CD14-positive monocyte (primary cell): ENCODE measurements around the gene MPST. TPM values are rescaled to one million over a fixed set of nuclear protein-coding genes. Genes with fewer than 3 reads are reported as not detected.

ENCODE experiments used
- DNase-seq, 3 donors: peaks; one replicate each; pipeline ENCODE4 v3.0.0-alpha.2; 2011 to 2022
- H2AFZ ChIP-seq: 2 replicates; pipeline ENCODE4 v1.6.0; 2012; ENCODE audit warnings: mild to moderate bottlenecking, low read depth, low read length, inconsistent platforms; ENCODE audit not compliant: insufficient read depth, poor library complexity, severe bottlenecking
- H3K27ac ChIP-seq, 2 donors: 1 replicate in 1 of 2; 2 replicates in 1 of 2; pipeline ENCODE4 v1.5.1; 2012 to 2013; ENCODE audit warnings: low read length in 2 of 2, control low read depth in 1 of 2, inconsistent platforms in 1 of 2, low read depth in 1 of 2, mild to moderate bottlenecking in 1 of 2
- H3K27me3 ChIP-seq, 2 donors: one replicate each; pipeline versions ENCODE4 v1.6.0 to v1.6.1; 2011 to 2013; ENCODE audit warnings: low read length in 2 of 2; ENCODE audit not compliant: control insufficient read depth in 2 of 2, insufficient read depth in 2 of 2
- H3K36me3 ChIP-seq, 2 donors: replicated peaks in 1 of 2; 1 replicate in 1 of 2; 2 replicates in 1 of 2; pipeline versions ENCODE4 v1.5.1 to v1.6.1; 2012 to 2013; ENCODE audit warnings: low read length in 2 of 2, control low read depth in 1 of 2, inconsistent platforms in 1 of 2, mild to moderate bottlenecking in 1 of 2; ENCODE audit not compliant: insufficient read depth in 2 of 2, control insufficient read depth in 1 of 2
- H3K4me1 ChIP-seq, 2 donors: 1 replicate in 1 of 2; 2 replicates in 1 of 2; pipeline versions ENCODE4 v1.5.1 to v1.6.1; 2012 to 2013; ENCODE audit warnings: low read length in 2 of 2, control low read depth in 1 of 2, inconsistent platforms in 1 of 2, mild to moderate bottlenecking in 1 of 2, moderate library complexity in 1 of 2; ENCODE audit not compliant: insufficient read depth in 2 of 2, control insufficient read depth in 1 of 2
- H3K4me2 ChIP-seq: replicated peaks from 2 replicates; pipeline ENCODE3; 2012; ENCODE audit warnings: low read length, moderate library complexity, mild to moderate bottlenecking; ENCODE audit not compliant: poor library complexity, severe bottlenecking; ENCODE audit errors: extremely low read depth
- H3K4me3 ChIP-seq, 3 experiments: fragments of 200-600 bp in 1 of 3; sonication (generic) in 1 of 3; replicated peaks in 1 of 3; 1 replicate in 2 of 3; 2 replicates in 1 of 3; pipeline ENCODE4 v1.5.1; 2011 to 2013; ENCODE audit warnings: low read length in 3 of 3, mild to moderate bottlenecking in 3 of 3, control low read depth in 2 of 3, low read depth in 2 of 3, inconsistent platforms in 1 of 3, moderate library complexity in 1 of 3
- H3K79me2 ChIP-seq: 2 replicates; pipeline ENCODE4 v1.6.0; 2012; ENCODE audit warnings: mild to moderate bottlenecking, control low read depth, inconsistent platforms, low read length, moderate library complexity; ENCODE audit not compliant: insufficient read depth
- H3K9ac ChIP-seq: 2 replicates; pipeline ENCODE4 v1.6.0; 2017; ENCODE audit warnings: low read length, mild to moderate bottlenecking; ENCODE audit not compliant: insufficient read depth, poor library complexity, severe bottlenecking
- H3K9me3 ChIP-seq, 2 donors: replicated peaks in 1 of 2; 1 replicate in 1 of 2; 2 replicates in 1 of 2; pipeline versions ENCODE4 v1.5.1 to v1.6.1; 2012 to 2013; ENCODE audit warnings: low read length in 2 of 2, control low read depth in 1 of 2; ENCODE audit not compliant: control insufficient read depth in 1 of 2, insufficient read depth in 1 of 2
- H4K20me1 ChIP-seq: 2 replicates; pipeline ENCODE4 v1.6.0; 2012; ENCODE audit warnings: mild to moderate bottlenecking, low read length, control low read depth, moderate library complexity; ENCODE audit not compliant: insufficient read depth
- H3K27ac Mint-ChIP-seq, 7 donors: one replicate each; pipeline ENCODE4 v1.8.0; 2020; ENCODE audit warnings: mild to moderate bottlenecking in 7 of 7, mixed read lengths in 7 of 7, moderate library complexity in 6 of 7, inconsistent platforms in 2 of 7
- H3K27me3 Mint-ChIP-seq, 3 donors: one replicate each; pipeline ENCODE4 v1.8.0; 2021 to 2022; ENCODE audit warnings: low read depth in 3 of 3, mild to moderate bottlenecking in 3 of 3, mixed read lengths in 3 of 3, moderate library complexity in 3 of 3, inconsistent platforms in 1 of 3
- H3K36me3 Mint-ChIP-seq, 2 donors: one replicate each; pipeline ENCODE4 v1.8.0; 2020; ENCODE audit warnings: mixed read lengths in 2 of 2, inconsistent platforms in 1 of 2, mild to moderate bottlenecking in 1 of 2
- H3K4me1 Mint-ChIP-seq: one replicate; pipeline ENCODE4 v1.8.0; 2020; ENCODE audit warnings: mild to moderate bottlenecking, mixed read lengths
- H3K4me3 Mint-ChIP-seq, 2 donors: one replicate each; pipeline ENCODE4 v1.8.0; 2020; ENCODE audit warnings: mild to moderate bottlenecking in 2 of 2, mixed read lengths in 2 of 2, moderate library complexity in 1 of 2
- H3K9me3 Mint-ChIP-seq, 7 donors: one replicate each; pipeline ENCODE4 v1.8.0; 2020 to 2022; ENCODE audit warnings: mixed read lengths in 7 of 7, mild to moderate bottlenecking in 6 of 7, moderate library complexity in 6 of 7, inconsistent platforms in 2 of 7
- WGBS: methylation state at CpG from one replicate; pipeline ENCODE4 v1.1.5; 2013; ENCODE audit warnings: missing lambda C conversion rate; ENCODE audit not compliant: insufficient coverage; 5-methylcytosine and 5-hydroxymethylcytosine counted together
- intact Hi-C, 2 donors: fragments of 100-400 bp; cut with micrococcal nuclease; formaldehyde crosslinking; loops; one replicate each; pipeline versions ENCODE4 v1.15.0 to v1.15.1; 2023
- polyA plus RNA-seq, 3 donors: library from polyadenylated mRNA; depleted of rRNA in 1 of 3; unstranded in 2 of 3; stranded (reverse) in 1 of 3; fragments of 300-500 nt in 2 of 3; fragments of >200 nt in 1 of 3; fragmentation: Illumina TruSeq in 2 of 3; gene quantifications; 1 replicate in 2 of 3; 2 replicates in 1 of 3; pipeline ENCODE4 v1.2.3, GENCODE V29; 2012 to 2021
- TF ChIP-seq, protein P1 (sequence below): fragments of 200-600 bp; IDR thresholded peaks from one replicate; pipeline ENCODE4 v1.8.0; 2022; ENCODE audit warnings: antibody characterized with exemption, mild to moderate bottlenecking

MPST gene
- polyA plus RNA-seq, 3 donors = 27.9 to 53.7 (median 51.2) TPM

DNA sequence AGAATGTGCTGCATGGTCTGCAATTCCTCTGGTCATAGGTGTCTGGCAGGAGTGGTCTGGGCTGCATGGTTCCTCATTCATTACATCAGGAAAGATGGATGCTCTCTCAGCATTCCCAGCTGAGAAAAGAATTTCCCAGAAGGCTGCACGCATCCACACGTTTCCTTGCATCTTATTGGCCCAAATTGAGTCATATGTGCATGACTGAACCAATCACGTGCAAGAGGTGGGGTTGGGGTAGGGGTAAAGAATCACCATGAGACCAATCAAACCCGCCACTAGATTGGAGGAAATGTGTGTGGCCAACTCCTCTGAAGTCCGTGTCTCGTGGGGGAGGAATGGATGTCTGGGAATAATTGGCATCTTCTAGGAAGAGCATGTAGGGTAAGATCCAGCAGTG, 29.1 kb upstream of the MPST start:
- Histone ChIP-seq H3K4me1 (peaks cover under 1 to 4% of the 10 kb centered on the region in 2 donors), H3K79me2 (no peaks in the 10 kb centered on the region), H3K4me3 (no peak overlapping the region), H3K9me3 (peaks cover 7 to 10% of the 10 kb centered on the region in 2 donors), H3K4me2 (no peak overlapping the region), H3K36me3 (no peaks in the 10 kb centered on the region), H3K9ac (no peak overlapping the region), H4K20me1 (no peaks in the 10 kb centered on the region), H3K27me3 (peaks cover 3 to 18% of the 10 kb centered on the region in 2 donors), H3K27ac (no peak overlapping the region), H2AFZ (no peak overlapping the region)
- H3K27ac Mint-ChIP-seq = peak overlapping the region in 1 of 7 donors; percentile 20
- H3K36me3 Mint-ChIP-seq = no peaks in the 10 kb centered on the region
- H3K4me3 Mint-ChIP-seq = no peak overlapping the region
- no peak for DNase-seq
- peaks cover 2% of the 10 kb centered on the region for H3K4me1 Mint-ChIP-seq
- WGBS = 96% methylated on average over 3 of the region's 6 CpGs
- intact Hi-C loops = loop anchor here in 1 of 2 donors (10.0 kb wide), 1 partner anchor 436 kb away; no protein-coding TSS in a partner anchor
- H3K9me3 Mint-ChIP-seq = peaks cover 3 to 12% (median 9%) of the 10 kb centered on the region in 7 donors
- H3K27me3 Mint-ChIP-seq = peaks cover 8 to 37% (median 16%) of the 10 kb centered on the region in 3 donors
- TF ChIP-seq, protein P1, sequence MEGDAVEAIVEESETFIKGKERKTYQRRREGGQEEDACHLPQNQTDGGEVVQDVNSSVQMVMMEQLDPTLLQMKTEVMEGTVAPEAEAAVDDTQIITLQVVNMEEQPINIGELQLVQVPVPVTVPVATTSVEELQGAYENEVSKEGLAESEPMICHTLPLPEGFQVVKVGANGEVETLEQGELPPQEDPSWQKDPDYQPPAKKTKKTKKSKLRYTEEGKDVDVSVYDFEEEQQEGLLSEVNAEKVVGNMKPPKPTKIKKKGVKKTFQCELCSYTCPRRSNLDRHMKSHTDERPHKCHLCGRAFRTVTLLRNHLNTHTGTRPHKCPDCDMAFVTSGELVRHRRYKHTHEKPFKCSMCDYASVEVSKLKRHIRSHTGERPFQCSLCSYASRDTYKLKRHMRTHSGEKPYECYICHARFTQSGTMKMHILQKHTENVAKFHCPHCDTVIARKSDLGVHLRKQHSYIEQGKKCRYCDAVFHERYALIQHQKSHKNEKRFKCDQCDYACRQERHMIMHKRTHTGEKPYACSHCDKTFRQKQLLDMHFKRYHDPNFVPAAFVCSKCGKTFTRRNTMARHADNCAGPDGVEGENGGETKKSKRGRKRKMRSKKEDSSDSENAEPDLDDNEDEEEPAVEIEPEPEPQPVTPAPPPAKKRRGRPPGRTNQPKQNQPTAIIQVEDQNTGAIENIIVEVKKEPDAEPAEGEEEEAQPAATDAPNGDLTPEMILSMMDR = no peak

GRCh38 chr22:36991206-36991605, 28.3 kb upstream of the MPST start:
- Mint-ChIP-seq H3K4me3 (no peak overlapping the region), H3K27me3 (peaks cover 8 to 37% (median 16%) of the 10 kb centered on the region in 3 donors), H3K36me3 (no peaks in the 10 kb centered on the region), H3K9me3 (peaks cover 1 to 4% (median 3%) of the 10 kb centered on the region in 7 donors), H3K4me1 (no peaks in the 10 kb centered on the region), H3K27ac (no peak overlapping the region)
- Histone ChIP-seq H3K27me3 (peaks cover 3 to 18% of the 10 kb centered on the region in 2 donors), H3K79me2 (no peaks in the 10 kb centered on the region), H3K4me3 (no peak overlapping the region), H3K27ac (no peak overlapping the region), H3K9ac (no peak overlapping the region), H2AFZ (no peak overlapping the region), H3K9me3 (peaks cover 2 to 4% of the 10 kb centered on the region in 2 donors), H4K20me1 (no peaks in the 10 kb centered on the region), H3K4me2 (no peak overlapping the region), H3K36me3 (no peaks in the 10 kb centered on the region), H3K4me1 (no peaks in the 10 kb centered on the region)
- intact Hi-C loops = loop anchor here in 1 of 2 donors (10.0 kb wide), 1 partner anchor 436 kb away; no protein-coding TSS in a partner anchor
- 85% methylated on average over 4 of the region's 6 CpGs for WGBS
- DNase-seq = peak in 1 of 3 donors; percentile 19
- TF ChIP-seq, protein P1 = no peak
